ENCODE data around the gene TMEM59L. TPM values are rescaled to one million over a fixed set of nuclear protein-coding genes. Genes with fewer than 3 reads are reported as not detected.

The TMEM59L gene
- total RNA-seq, 1 donor from 2014 or later: not detected

Other genes starting within 250 kb of the TMEM59L start
- gene GDF15, start 226.7 kb upstream of the TMEM59L start, total RNA-seq: 70.0 and 104 TPM in 2 replicates
- not detected in 2 replicates for gene LRRC25, start 215.2 kb upstream of the TMEM59L start, total RNA-seq
- 44.0 and 45.8 TPM in 2 replicates for gene SSBP4, start 193.5 kb upstream of the TMEM59L start, total RNA-seq
- 26.0 and 33.6 TPM in 2 replicates for gene ISYNA1, start 174.7 kb upstream of the TMEM59L start, total RNA-seq
- 10.0 and 17.1 TPM in 2 replicates for gene ELL, start 90.8 kb upstream of the TMEM59L start, total RNA-seq
- 137 and 167 TPM in 2 replicates for gene FKBP8, start 69.3 kb upstream of the TMEM59L start, total RNA-seq
- gene KXD1, start 55.0 kb upstream of the TMEM59L start, total RNA-seq: 39.5 and 53.4 TPM in 2 replicates
- 955 and 1,121 TPM in 2 replicates for gene UBA52, start 41.0 kb upstream of the TMEM59L start, total RNA-seq
- gene REX1BD, start 24.1 kb upstream of the TMEM59L start, total RNA-seq: 43.3 and 53.8 TPM in 2 replicates
- not detected in 2 replicates for gene CRLF1, start 6.1 kb upstream of the TMEM59L start, total RNA-seq
- 1.2 and 1.5 TPM in 2 replicates for gene KLHL26, start 24.2 kb downstream of the TMEM59L start, total RNA-seq
- gene CRTC1, start 70.8 kb downstream of the TMEM59L start, total RNA-seq: 0.44 and 0.79 TPM in 2 replicates
- gene COMP, start 178.4 kb downstream of the TMEM59L start, total RNA-seq: not detected in 2 replicates
- gene UPF1, start 219.1 kb downstream of the TMEM59L start, total RNA-seq: 42.9 and 51.6 TPM in 2 replicates